Measurements from ENCODE around the gene MUC5B. TPM values are rescaled to one million over a fixed set of nuclear protein-coding genes. Genes with fewer than 3 reads are reported as not detected.

The MUC5B gene
- total and polyA plus RNA-seq, 2 of the 13 experiments (the other 11 are each of a cell fraction or from before 2014, with no cell fraction given), result 0.01 TPM; not detected in 1

GRCh38 chr11:1278766-1279673 is 56.2 kb downstream of the MUC5B start:
- no peak for DNase-seq (ENCODE audit: low spot score)
- ATAC-seq, result no peak
- Histone ChIP-seq H3K4me2 (ENCODE audit: low read depth, low read length) (no peak overlapping the region), H2AFZ (ENCODE audit: low read length) (no peak overlapping the region), H3K27ac (ENCODE audit: extremely low read length, insufficient read depth, low read length) (no peak overlapping the region), H3K4me3 (replicated peaks in 1 of 3; ENCODE audit: insufficient read depth in 1 of 3, low read depth in 2 of 3, low read length in 3 of 3) (no peak overlapping the region), H3K36me3 (replicated peaks in 1 of 2; ENCODE audit: control insufficient read depth in 1 of 2, insufficient read depth in 2 of 2, low read length in 2 of 2) (peaks cover 28 to 64% of the 10 kb centered on the region in 2 experiments; a peak in 4 of 5 replicates), H3K9me3 (ENCODE audit: low read length) (no peaks in the 10 kb centered on the region), H3K27me3 (ENCODE audit: control insufficient read depth in 1 of 2, insufficient read depth in 2 of 2, low read length in 2 of 2) (no peaks in the 10 kb centered on the region), H3K79me2 (ENCODE audit: insufficient read depth, low read length) (no peaks in the 10 kb centered on the region), H3K4me1 (ENCODE audit: insufficient read depth, low read length) (no peaks in the 10 kb centered on the region), H3K9ac (ENCODE audit: insufficient read depth, low read depth, low read length) (no peak overlapping the region), H4K20me1 (ENCODE audit: insufficient read depth, low read length) (peaks cover 3% of the 10 kb centered on the region; the same call in 1 of the 2 replicates)
- no peak for FAIRE-seq
- intact Hi-C loops (cut with micrococcal nuclease; ENCODE audit: unreplicated experiment) (no loop called here), in situ Hi-C loops (cut with HindIII; ENCODE audit: extremely low pct_ligation_motif_present, low pct_unique_long_range_greater_than_20kb) (no loop called here)
- TF ChIP-seq ZNF232 (CRISPR knock-in tag; IDR thresholded peaks at IDR 0.05; ENCODE audit: borderline replicate concordance) (no peak), AGO2 (optimal IDR thresholded peaks at IDR 0.05; ENCODE audit: low read depth, low read length) (peak; percentile 75)
- ChIA-PET CTCF (ENCODE audit: low intra/inter-chr PET ratio, low total read pairs) (no interaction called here), POLR2A (no interaction called here)
- 99% methylated on average over 21 of the region's 40 CpGs for WGBS (ENCODE audit: low lambda C conversion rate)
- BruUV-seq (replicated peaks), result no TSS peak

- peak; percentile 3 for TF ChIP-seq HNRNPLL (IDR thresholded peaks at IDR 0.05; ENCODE audit: low read depth, low read length, poor library complexity, severe bottlenecking)
- no peak for TF ChIP-seq ZNF232 (CRISPR knock-in tag; IDR thresholded peaks at IDR 0.05; ENCODE audit: borderline replicate concordance)
- POLR2A ChIA-PET, result no interaction called here
- no peak overlapping the region for H3K4me3 ChIP-seq (replicated peaks in 1 of 3; ENCODE audit: insufficient read depth in 1 of 3, low read depth in 2 of 3, low read length in 3 of 3)
- no peak overlapping the region for H3K9ac ChIP-seq (ENCODE audit: insufficient read depth, low read depth, low read length)
- in situ Hi-C loops (cut with HindIII; ENCODE audit: extremely low pct_ligation_motif_present, low pct_unique_long_range_greater_than_20kb) (no loop called here), intact Hi-C loops (cut with micrococcal nuclease; ENCODE audit: unreplicated experiment) (no loop called here)
- no peak overlapping the region for H3K27ac ChIP-seq (ENCODE audit: extremely low read length, insufficient read depth, low read length)
- CTCF ChIA-PET (ENCODE audit: low intra/inter-chr PET ratio, low total read pairs), result no interaction called here
- H3K36me3 ChIP-seq (replicated peaks in 1 of 2; ENCODE audit: control insufficient read depth in 1 of 2, insufficient read depth in 2 of 2, low read length in 2 of 2), result peaks cover 30 to 66% of the 10 kb centered on the region in 2 experiments; a peak in 4 of 5 replicates
- BruUV-seq (replicated peaks), result no TSS peak
- H4K20me1 ChIP-seq (ENCODE audit: insufficient read depth, low read length), result peaks cover 3% of the 10 kb centered on the region; the same call in 1 of the 2 replicates
- no peak overlapping the region for H2AFZ ChIP-seq (ENCODE audit: low read length)
- no peaks in the 10 kb centered on the region for H3K4me1 ChIP-seq (ENCODE audit: insufficient read depth, low read length)
- no peaks in the 10 kb centered on the region for H3K9me3 ChIP-seq (ENCODE audit: low read length)
- FAIRE-seq (no peak), DNase-seq (ENCODE audit: low spot score) (no peak), ATAC-seq (no peak)
- H3K4me2 ChIP-seq (ENCODE audit: low read depth, low read length), result no peak overlapping the region
- 95% methylated on average over 14 of the region's 14 CpGs for WGBS (ENCODE audit: low lambda C conversion rate)
- no peaks in the 10 kb centered on the region for H3K27me3 ChIP-seq (ENCODE audit: control insufficient read depth in 1 of 2, insufficient read depth in 2 of 2, low read length in 2 of 2)
- H3K79me2 ChIP-seq (ENCODE audit: insufficient read depth, low read length), result no peaks in the 10 kb centered on the region
Measured at GRCh38 chr11:1279674-1280055, 56.8 kb downstream of the MUC5B start.

Measured in HepG2 (cell line).